Activated CD4-positive, alpha-beta T cell treated with anti-CD3 and anti-CD28 coated beads, Interleukin-2, amount 50 U/mL, for 4 hours (primary cell): Measurements from ENCODE around the gene ATP2B2.
A peak's percentile ranks its signal among the peaks of the same experiment; 100 is the strongest.

Experiments used
- DNase-seq, 2 experiments: peaks; one replicate each; pipeline ENCODE4 v3.0.0-alpha.2; 2020

Gene ATP2B2

GRCh38 chr3:10423171-10423882 lies 82.1 kb downstream of the ATP2B2 start:
- DNase-seq: no peak

GRCh38 chr3:10421996-10422395 lies 83.4 kb downstream of the ATP2B2 start:
- DNase-seq: no peak

- DNase-seq: no peak
Measured at GRCh38 chr3:10420745-10421475, 84.5 kb downstream of the ATP2B2 start.

- peak; percentile 42 to 44 for DNase-seq
Measured at GRCh38 chr3:10419637-10420232, 85.7 kb downstream of the ATP2B2 start.

GRCh38 chr3:10417847-10418246 lies 87.5 kb downstream of the ATP2B2 start:
- no peak for DNase-seq

- DNase-seq: no peak
Measured at GRCh38 chr3:10416730-10417300, 88.6 kb downstream of the ATP2B2 start.

GRCh38 chr3:10413041-10413440 lies 92.3 kb downstream of the ATP2B2 start:
- no peak for DNase-seq

GRCh38 chr3:10411598-10412332 lies 93.6 kb downstream of the ATP2B2 start:
- DNase-seq: no peak

GRCh38 chr3:10410383-10411002 lies 94.9 kb downstream of the ATP2B2 start:
- no peak for DNase-seq

- DNase-seq: no peak
Measured at GRCh38 chr3:10408680-10409079, 96.7 kb downstream of the ATP2B2 start.

GRCh38 chr3:10407361-10407760 lies 98.0 kb downstream of the ATP2B2 start:
- DNase-seq: no peak

- no peak for DNase-seq
Measured at GRCh38 chr3:10406414-10406813, 99.0 kb downstream of the ATP2B2 start.

- DNase-seq: no peak
Measured at GRCh38 chr3:10405816-10406215, 99.6 kb downstream of the ATP2B2 start.

GRCh38 chr3:10404876-10405275 lies 100.5 kb downstream of the ATP2B2 start:
- DNase-seq: no peak

GRCh38 chr3:10404377-10404776 lies 101.0 kb downstream of the ATP2B2 start:
- DNase-seq: no peak

GRCh38 chr3:10401990-10402761 lies 103.2 kb downstream of the ATP2B2 start:
- DNase-seq: no peak

- DNase-seq: no peak
Measured at GRCh38 chr3:10400749-10401495, 104.5 kb downstream of the ATP2B2 start.

GRCh38 chr3:10400050-10400748 lies 105.2 kb downstream of the ATP2B2 start:
- DNase-seq: no peak

- DNase-seq: no peak
Measured at GRCh38 chr3:10399634-10400033, 105.8 kb downstream of the ATP2B2 start.

- DNase-seq: no peak
Measured at GRCh38 chr3:10398341-10398740, 107.0 kb downstream of the ATP2B2 start.
